AG10803 (cell line): ENCODE results near the gene MFAP3.

Experiments used
- DNase-seq: peaks from one replicate; pipeline ENCODE4 v3.0.0; 2010; ENCODE audit warnings: low read depth
- H3K4me3 ChIP-seq: 2 replicates; pipeline ENCODE4 v1.5.1; 2011; ENCODE audit warnings: mild to moderate bottlenecking, low read length, control low read depth
- CTCF ChIP-seq: conservative IDR thresholded peaks from 2 replicates; pipeline ENCODE4 v1.5.1; 2011; ENCODE audit warnings: mild to moderate bottlenecking, low read length, control low read depth, inconsistent platforms

The MFAP3 gene

GRCh38 chr5:154090656-154091055, 51.9 kb downstream of the MFAP3 start:
- TF ChIP-seq CTCF, result no peak
- no peak for DNase-seq

GRCh38 chr5:154092356-154093141, 53.8 kb downstream of the MFAP3 start:
- no peak overlapping the region for H3K4me3 ChIP-seq
- DNase-seq, result peak; percentile 89
- no peak; the same call in 1 of the 2 replicates for TF ChIP-seq CTCF

More at GRCh38 chr5:154090656-154091055, 51.9 kb downstream of the MFAP3 start:
- H3K4me3 ChIP-seq, result no peak overlapping the region

- no peak for TF ChIP-seq CTCF
- no peak for DNase-seq
- no peak overlapping the region for H3K4me3 ChIP-seq
Observed at GRCh38 chr5:154093142-154093532, 54.4 kb downstream of the MFAP3 start.

- DNase-seq, result no peak
- TF ChIP-seq CTCF, result no peak
- H3K4me3 ChIP-seq, result no peak overlapping the region
Observed at GRCh38 chr5:154095904-154096303, 57.1 kb downstream of the MFAP3 start.

- DNase-seq, result no peak
- no peak for TF ChIP-seq CTCF
- H3K4me3 ChIP-seq, result no peak overlapping the region
Observed at GRCh38 chr5:154097031-154097430, 58.3 kb downstream of the MFAP3 start.

GRCh38 chr5:154098465-154098864, 59.7 kb downstream of the MFAP3 start:
- TF ChIP-seq CTCF, result no peak
- DNase-seq, result no peak
- H3K4me3 ChIP-seq, result no peak overlapping the region

GRCh38 chr5:154101184-154101583, 62.4 kb downstream of the MFAP3 start:
- H3K4me3 ChIP-seq, result no peak overlapping the region
- TF ChIP-seq CTCF, result no peak
- no peak for DNase-seq
